NCI-H187 treated with DMSO at 0.1 percent for 48 hours (cell line): Measurements from ENCODE around the gene CNOT1.
A peak's percentile ranks its signal among the peaks of the same experiment; 100 is the strongest.
"Not testable (repeated sequence)": the region's sequence is repeated elsewhere in the genome, so short reads cannot be mapped to it uniquely, and the experiment has no call there.

ENCODE experiments used
- DNase-seq: peaks from one replicate; lab custom pipeline; 2025; lab: John Stamatoyannopoulos, UW

Gene CNOT1

GRCh38 chr16:58629733-58630640, at the start of gene CNOT1:
TSS of gene CNOT1 (minus strand) at chr16:58629826. CDS start at chr16:58599337, 30,489 bp downstream.
- peak; percentile 92 for DNase-seq

GRCh38 chr16:58678716-58679115, 49.1 kb upstream of the CNOT1 start:
- DNase-seq: no peak

GRCh38 chr16:58678269-58678668, 48.6 kb upstream of the CNOT1 start:
- DNase-seq: no peak

- DNase-seq: no peak
Observed at GRCh38 chr16:58670946-58671583, 41.4 kb upstream of the CNOT1 start.

- DNase-seq: no peak
Observed at GRCh38 chr16:58670177-58670576, 40.6 kb upstream of the CNOT1 start.

GRCh38 chr16:58665200-58665599, 35.6 kb upstream of the CNOT1 start:
- no peak for DNase-seq

GRCh38 chr16:58661199-58661830, 31.7 kb upstream of the CNOT1 start:
- DNase-seq: no peak

GRCh38 chr16:58659911-58660310, 30.3 kb upstream of the CNOT1 start:
- not testable (repeated sequence) for DNase-seq

GRCh38 chr16:58658796-58659211, 29.2 kb upstream of the CNOT1 start:
- no peak for DNase-seq

- DNase-seq: no peak
Observed at GRCh38 chr16:58656899-58657298, 27.3 kb upstream of the CNOT1 start.

GRCh38 chr16:58655215-58655596, 25.6 kb upstream of the CNOT1 start:
- no peak for DNase-seq

GRCh38 chr16:58654560-58655214, 25.1 kb upstream of the CNOT1 start:
- no peak for DNase-seq

- DNase-seq: no peak
Observed at GRCh38 chr16:58652741-58653140, 23.1 kb upstream of the CNOT1 start.

- DNase-seq: no peak
Observed at GRCh38 chr16:58651965-58652348, 22.3 kb upstream of the CNOT1 start.

GRCh38 chr16:58649707-58650106, 20.1 kb upstream of the CNOT1 start:
- DNase-seq: no peak

GRCh38 chr16:58647107-58647506, 17.5 kb upstream of the CNOT1 start:
- no peak for DNase-seq

GRCh38 chr16:58644765-58645487, 15.3 kb upstream of the CNOT1 start:
- no peak for DNase-seq

- no peak for DNase-seq
Observed at GRCh38 chr16:58644108-58644507, 14.5 kb upstream of the CNOT1 start.

- DNase-seq: no peak
Observed at GRCh38 chr16:58640949-58641348, 11.3 kb upstream of the CNOT1 start.

GRCh38 chr16:58639836-58640235, 10.2 kb upstream of the CNOT1 start:
- DNase-seq: no peak

GRCh38 chr16:58639230-58639629, 9.6 kb upstream of the CNOT1 start:
- DNase-seq: no peak
